GM21723 (cell line): Measurements from ENCODE around the gene MYBPC3.

Experiments used
- ATAC-seq: cut with Tn5 transposase; IDR thresholded peaks from one replicate; pipeline ENCODE4 v1.9.1; 2021; ENCODE audit warnings: mild to moderate bottlenecking, moderate library complexity; ENCODE audit not compliant: unreplicated experiment

Gene MYBPC3

GRCh38 chr11:47352556-47352955 is at the start of gene MYBPC3:
Gene MYBPC3 (minus strand): TSS chr11:47352702. CDS start chr11:47352647, 55 bp downstream.
- ATAC-seq: no peak

- ATAC-seq: peak; percentile 66
Observed at GRCh38 chr11:47400768-47401279, 48.3 kb upstream of the MYBPC3 start.

- ATAC-seq: peak; percentile 52
Observed at GRCh38 chr11:47399860-47400767, 47.6 kb upstream of the MYBPC3 start.

- no peak for ATAC-seq
Observed at GRCh38 chr11:47398551-47398950, 46.0 kb upstream of the MYBPC3 start.

GRCh38 chr11:47398011-47398410 is 45.5 kb upstream of the MYBPC3 start:
- no peak for ATAC-seq

GRCh38 chr11:47396049-47396320 is 43.5 kb upstream of the MYBPC3 start:
- ATAC-seq: no peak

GRCh38 chr11:47395223-47396048 is 42.9 kb upstream of the MYBPC3 start:
- no peak for ATAC-seq

GRCh38 chr11:47394322-47395222 is 42.1 kb upstream of the MYBPC3 start:
- peak; percentile 49 for ATAC-seq

- ATAC-seq: no peak
Observed at GRCh38 chr11:47394050-47394321, 41.5 kb upstream of the MYBPC3 start.

GRCh38 chr11:47393163-47394049 is 40.9 kb upstream of the MYBPC3 start:
- ATAC-seq: no peak

- no peak for ATAC-seq
Observed at GRCh38 chr11:47392546-47393162, 40.2 kb upstream of the MYBPC3 start.

GRCh38 chr11:47391711-47392432 is 39.4 kb upstream of the MYBPC3 start:
- no peak for ATAC-seq

- no peak for ATAC-seq
Observed at GRCh38 chr11:47391077-47391583, 38.6 kb upstream of the MYBPC3 start.

GRCh38 chr11:47390422-47390760 is 37.9 kb upstream of the MYBPC3 start:
- no peak for ATAC-seq

- no peak for ATAC-seq
Observed at GRCh38 chr11:47389577-47390421, 37.3 kb upstream of the MYBPC3 start.

GRCh38 chr11:47388697-47389576 is 36.4 kb upstream of the MYBPC3 start:
- no peak for ATAC-seq
